Astrocyte (in vitro differentiated cells and primary cell): ENCODE results near the gene CEP131. TPM values are rescaled to one million over a fixed set of nuclear protein-coding genes. Genes with fewer than 3 reads are reported as not detected.

Experiments used
- DNase-seq: peaks from one replicate; pipeline ENCODE4 v3.0.0-alpha.2; 2010; ENCODE audit warnings: low read depth
- FAIRE-seq: peaks from 2 replicates; lab custom pipeline; 2011; peaks lifted over from hg19 to GRCh38; lab: Jason Lieb, UNC
- H2AFZ ChIP-seq: 2 replicates; pipeline ENCODE4 v1.6.0; 2012; ENCODE audit warnings: low read depth, low read length, inconsistent platforms
- H3K27ac ChIP-seq: 2 replicates; pipeline ENCODE4 v1.5.1; 2011; ENCODE audit warnings: low read depth, low read length, inconsistent platforms
- H3K27me3 ChIP-seq: 2 replicates; pipeline ENCODE4 v1.6.0; 2011; ENCODE audit warnings: low read length, inconsistent platforms; ENCODE audit not compliant: insufficient read depth
- H3K36me3 ChIP-seq: 2 replicates; pipeline ENCODE4 v1.5.1; 2011; ENCODE audit warnings: low read length, inconsistent platforms; ENCODE audit not compliant: insufficient read depth
- H3K4me1 ChIP-seq: 2 replicates; pipeline ENCODE4 v1.5.1; 2011; ENCODE audit warnings: low read length, inconsistent platforms; ENCODE audit not compliant: insufficient read depth
- H3K4me2 ChIP-seq: 2 replicates; pipeline ENCODE4 v1.6.0; 2012; ENCODE audit warnings: low read length, inconsistent platforms
- H3K4me3 ChIP-seq: 2 replicates; pipeline ENCODE4 v1.5.1; 2011; ENCODE audit warnings: low read depth, mild to moderate bottlenecking, low read length, inconsistent platforms; ENCODE audit not compliant: insufficient read depth
- H3K79me2 ChIP-seq: 2 replicates; pipeline ENCODE4 v1.6.0; 2012; ENCODE audit warnings: mild to moderate bottlenecking, low read length, inconsistent platforms; ENCODE audit not compliant: insufficient read depth
- H3K9ac ChIP-seq: 2 replicates; pipeline ENCODE4 v1.6.0; 2012; ENCODE audit warnings: mild to moderate bottlenecking, low read length, inconsistent platforms
- H3K9me3 ChIP-seq: 2 replicates; pipeline ENCODE4 v1.5.1; 2012; ENCODE audit warnings: low read depth, mild to moderate bottlenecking, low read length, inconsistent platforms; ENCODE audit not compliant: insufficient read depth
- H4K20me1 ChIP-seq: 2 replicates; pipeline ENCODE4 v1.6.0; 2012; ENCODE audit warnings: low read length, inconsistent platforms; ENCODE audit not compliant: insufficient read depth
- H3K27ac Mint-ChIP-seq: one replicate; pipeline ENCODE4 v1.8.0; 2021; ENCODE audit warnings: mild to moderate bottlenecking, mixed read lengths; ENCODE audit not compliant: unreplicated experiment
- H3K27me3 Mint-ChIP-seq: one replicate; pipeline ENCODE4 v1.8.0; 2021; ENCODE audit warnings: low read depth, mixed read lengths; ENCODE audit not compliant: unreplicated experiment
- H3K36me3 Mint-ChIP-seq: one replicate; pipeline ENCODE4 v1.8.0; 2021; ENCODE audit warnings: low read depth, mixed read lengths; ENCODE audit not compliant: unreplicated experiment
- H3K4me1 Mint-ChIP-seq: one replicate; pipeline ENCODE4 v1.8.0; 2021; ENCODE audit warnings: low read depth, mixed read lengths; ENCODE audit not compliant: unreplicated experiment
- H3K4me3 Mint-ChIP-seq: one replicate; pipeline ENCODE4 v1.8.0; 2021; ENCODE audit warnings: mild to moderate bottlenecking, moderate library complexity, mixed read lengths; ENCODE audit not compliant: unreplicated experiment
- H3K9me3 Mint-ChIP-seq: one replicate; pipeline ENCODE4 v1.8.0; 2021; ENCODE audit warnings: mild to moderate bottlenecking, mixed read lengths; ENCODE audit not compliant: unreplicated experiment
- EZH2 ChIP-seq: IDR thresholded peaks from 2 replicates; pipeline ENCODE4 v1.6.1; 2012; ENCODE audit warnings: mild to moderate bottlenecking, low read length, inconsistent platforms; ENCODE audit not compliant: insufficient read depth
- total RNA-seq: library from RNA; stranded (reverse); gene quantifications from 2 replicates; pipeline ENCODE4 v1.2.1, GENCODE V29; 2021
- TF ChIP-seq, protein P1 (sequence below): IDR thresholded peaks from 2 replicates; pipeline ENCODE4 v1.5.1; 2011; ENCODE audit warnings: low read depth, mild to moderate bottlenecking, inconsistent platforms, low read length, moderate library complexity; ENCODE audit not compliant: insufficient read depth

The CEP131 gene
- total RNA-seq, 1 donor from 2014 or later: 5.8 TPM

DNA sequence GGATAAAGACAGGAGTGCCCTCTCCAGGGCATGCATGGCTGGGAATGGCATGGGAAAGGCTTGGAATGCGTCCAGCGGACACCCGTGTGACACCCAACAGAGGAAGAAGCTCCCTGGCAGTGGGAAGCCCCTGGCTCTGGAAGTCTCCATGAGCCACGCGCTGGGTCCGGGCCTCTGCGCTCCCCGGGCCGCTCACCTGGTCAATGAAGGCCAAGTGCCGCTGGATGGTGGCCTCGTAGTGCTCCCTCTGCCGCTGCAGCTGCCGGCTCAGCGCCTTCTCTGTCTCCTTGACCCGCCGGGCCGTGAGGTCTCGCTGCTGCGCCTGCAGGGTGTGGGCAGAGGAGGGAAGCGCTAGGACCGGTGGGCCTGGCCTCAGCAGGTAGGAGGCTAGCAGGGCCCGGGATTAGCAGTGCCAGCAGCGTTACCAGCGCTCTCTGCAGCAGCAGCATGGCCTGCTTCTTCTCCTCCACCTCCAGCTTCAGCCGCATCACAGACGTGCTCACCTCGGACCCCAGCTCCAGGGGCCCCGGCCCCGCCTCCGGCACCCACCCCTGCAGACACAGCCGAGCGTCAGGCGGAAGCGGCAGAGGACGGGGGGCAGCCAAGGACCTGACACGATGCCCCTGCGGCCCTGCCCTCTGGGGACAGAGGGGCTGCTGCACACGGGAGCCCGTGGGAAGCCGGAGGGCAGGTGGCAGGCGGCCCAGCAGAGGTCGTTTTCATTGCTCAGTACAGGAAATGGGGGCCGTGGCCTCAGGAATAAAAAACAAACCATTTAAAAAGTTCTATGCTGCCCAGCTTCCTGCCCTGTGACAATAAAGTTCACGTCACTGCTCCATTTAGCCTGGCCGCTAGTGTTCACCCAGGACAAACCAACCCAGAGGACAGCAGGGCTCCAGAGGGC, 26.0 kb downstream of the CEP131 start:
- H3K27me3 Mint-ChIP-seq: no peaks in the 10 kb centered on the region
- Histone ChIP-seq H4K20me1 (no peaks in the 10 kb centered on the region), H2AFZ (no peak overlapping the region), H3K79me2 (no peaks in the 10 kb centered on the region), H3K9me3 (no peaks in the 10 kb centered on the region), H3K36me3 (no peaks in the 10 kb centered on the region), H3K4me2 (no peak overlapping the region), H3K4me3 (no peak overlapping the region), H3K27me3 (no peaks in the 10 kb centered on the region), H3K27ac (no peak overlapping the region), H3K4me1 (no peaks in the 10 kb centered on the region), H3K9ac (no peak overlapping the region)
- FAIRE-seq (no peak), DNase-seq (no peak)
- no peak overlapping the region for H3K4me3 Mint-ChIP-seq
- TF ChIP-seq EZH2: no peak
- TF ChIP-seq, protein P1, sequence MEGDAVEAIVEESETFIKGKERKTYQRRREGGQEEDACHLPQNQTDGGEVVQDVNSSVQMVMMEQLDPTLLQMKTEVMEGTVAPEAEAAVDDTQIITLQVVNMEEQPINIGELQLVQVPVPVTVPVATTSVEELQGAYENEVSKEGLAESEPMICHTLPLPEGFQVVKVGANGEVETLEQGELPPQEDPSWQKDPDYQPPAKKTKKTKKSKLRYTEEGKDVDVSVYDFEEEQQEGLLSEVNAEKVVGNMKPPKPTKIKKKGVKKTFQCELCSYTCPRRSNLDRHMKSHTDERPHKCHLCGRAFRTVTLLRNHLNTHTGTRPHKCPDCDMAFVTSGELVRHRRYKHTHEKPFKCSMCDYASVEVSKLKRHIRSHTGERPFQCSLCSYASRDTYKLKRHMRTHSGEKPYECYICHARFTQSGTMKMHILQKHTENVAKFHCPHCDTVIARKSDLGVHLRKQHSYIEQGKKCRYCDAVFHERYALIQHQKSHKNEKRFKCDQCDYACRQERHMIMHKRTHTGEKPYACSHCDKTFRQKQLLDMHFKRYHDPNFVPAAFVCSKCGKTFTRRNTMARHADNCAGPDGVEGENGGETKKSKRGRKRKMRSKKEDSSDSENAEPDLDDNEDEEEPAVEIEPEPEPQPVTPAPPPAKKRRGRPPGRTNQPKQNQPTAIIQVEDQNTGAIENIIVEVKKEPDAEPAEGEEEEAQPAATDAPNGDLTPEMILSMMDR: no peak
- H3K27ac Mint-ChIP-seq: no peak overlapping the region
- peaks cover 3% of the 10 kb centered on the region for H3K36me3 Mint-ChIP-seq
- no peaks in the 10 kb centered on the region for H3K4me1 Mint-ChIP-seq
- no peaks in the 10 kb centered on the region for H3K9me3 Mint-ChIP-seq

DNA sequence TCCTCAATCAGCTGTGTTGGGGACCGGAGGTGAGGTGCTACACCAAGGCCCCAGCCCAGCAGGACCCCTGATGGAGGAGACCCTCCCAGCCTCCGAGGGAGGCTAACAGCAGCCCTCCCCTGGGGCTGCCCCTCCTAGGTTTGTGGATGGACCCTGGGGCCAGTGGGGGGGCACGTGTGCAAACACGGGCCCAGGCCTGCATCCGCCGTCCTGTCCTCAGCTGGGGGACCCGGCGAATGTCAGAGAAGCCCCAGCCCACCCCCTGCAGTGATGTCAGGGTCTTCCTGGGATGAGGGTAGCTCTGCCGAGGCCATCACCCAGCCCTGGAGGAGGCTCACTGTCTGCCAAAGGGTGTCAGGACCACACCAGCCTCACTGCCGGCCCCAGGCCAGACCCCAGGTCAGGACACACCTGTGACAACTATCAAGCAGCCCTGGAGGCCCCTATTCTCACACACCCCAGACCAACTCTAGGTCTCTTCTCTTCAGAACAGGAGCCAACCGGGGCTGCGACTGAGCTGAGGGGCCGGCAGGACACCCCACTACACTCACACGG, 26.7 kb downstream of the CEP131 start:
- no peaks in the 10 kb centered on the region for H4K20me1 ChIP-seq
- no peaks in the 10 kb centered on the region for H3K36me3 ChIP-seq
- peaks cover 3% of the 10 kb centered on the region for H3K36me3 Mint-ChIP-seq
- no peaks in the 10 kb centered on the region for H3K4me1 Mint-ChIP-seq
- no peak for TF ChIP-seq EZH2
- TF ChIP-seq, protein P1: no peak
- no peak for DNase-seq
- H3K27ac Mint-ChIP-seq: no peak overlapping the region
- no peaks in the 10 kb centered on the region for H3K9me3 Mint-ChIP-seq
- H3K4me3 Mint-ChIP-seq: no peak overlapping the region
- no peaks in the 10 kb centered on the region for H3K27me3 Mint-ChIP-seq
- H3K4me3 ChIP-seq: no peak overlapping the region
- no peaks in the 10 kb centered on the region for H3K79me2 ChIP-seq
- H3K9ac ChIP-seq: no peak overlapping the region
- H3K27ac ChIP-seq: no peak overlapping the region
- H3K9me3 ChIP-seq: no peaks in the 10 kb centered on the region
- no peak overlapping the region for H3K4me2 ChIP-seq
- FAIRE-seq: no peak
- H2AFZ ChIP-seq: no peak overlapping the region
- no peaks in the 10 kb centered on the region for H3K27me3 ChIP-seq
- H3K4me1 ChIP-seq: no peaks in the 10 kb centered on the region
